SJCRH30 (cell line): ENCODE measurements around the gene NRXN2. TPM values are rescaled to one million over a fixed set of nuclear protein-coding genes. Genes with fewer than 3 reads are reported as not detected.

ENCODE experiments used
- DNase-seq, 2 experiments: peaks; one replicate each; pipeline ENCODE4 v3.0.0-alpha.2; 2015 to 2020
- H3K27ac ChIP-seq: fragments of 250-450 bp; sonication (Bioruptor Pico); 2 replicates; pipeline ENCODE4 v1.5.1; 2020; ENCODE audit warnings: mild to moderate bottlenecking, moderate library complexity
- H3K27me3 ChIP-seq: fragments of 250-450 bp; sonication (Bioruptor Pico); 2 replicates; pipeline ENCODE4 v1.5.1; 2020; ENCODE audit warnings: mild to moderate bottlenecking, moderate library complexity
- H3K36me3 ChIP-seq: fragments of 250-450 bp; sonication (Bioruptor Pico); 2 replicates; pipeline ENCODE4 v1.5.1; 2020; ENCODE audit warnings: mild to moderate bottlenecking, moderate library complexity
- H3K4me1 ChIP-seq: fragments of 250-450 bp; sonication (Bioruptor Pico); 2 replicates; pipeline ENCODE4 v1.5.1; 2020; ENCODE audit warnings: mild to moderate bottlenecking, moderate library complexity
- H3K4me3 ChIP-seq: fragments of 250-450 bp; sonication (Bioruptor Pico); 2 replicates; pipeline ENCODE4 v1.5.1; 2020; ENCODE audit warnings: mild to moderate bottlenecking, moderate library complexity
- H3K9me3 ChIP-seq: fragments of 250-450 bp; sonication (Bioruptor Pico); replicated peaks from 2 replicates; pipeline ENCODE4 v1.5.1; 2020; ENCODE audit warnings: mild to moderate bottlenecking, moderate library complexity
- total RNA-seq: library from RNA; depleted of rRNA; stranded (reverse); fragments of >200 nt; shearing (Covaris generic); gene quantifications from 2 replicates; pipeline ENCODE4 v1.2.3, GENCODE V29; 2014

Gene NRXN2
- total RNA-seq, 1 experiment from 2014 or later, result 0.08 TPM

- Histone ChIP-seq H3K9me3 (no peaks in the 10 kb centered on the region), H3K4me1 (peaks cover 24% of the 10 kb centered on the region), H3K4me3 (no peak overlapping the region), H3K27ac (no peak overlapping the region), H3K36me3 (peaks cover 44% of the 10 kb centered on the region), H3K27me3 (no peaks in the 10 kb centered on the region)
- DNase-seq, result no peak
These were observed 39.9 kb upstream of the NRXN2 start for GRCh38 chr11:64762674-64763525.

DNA sequence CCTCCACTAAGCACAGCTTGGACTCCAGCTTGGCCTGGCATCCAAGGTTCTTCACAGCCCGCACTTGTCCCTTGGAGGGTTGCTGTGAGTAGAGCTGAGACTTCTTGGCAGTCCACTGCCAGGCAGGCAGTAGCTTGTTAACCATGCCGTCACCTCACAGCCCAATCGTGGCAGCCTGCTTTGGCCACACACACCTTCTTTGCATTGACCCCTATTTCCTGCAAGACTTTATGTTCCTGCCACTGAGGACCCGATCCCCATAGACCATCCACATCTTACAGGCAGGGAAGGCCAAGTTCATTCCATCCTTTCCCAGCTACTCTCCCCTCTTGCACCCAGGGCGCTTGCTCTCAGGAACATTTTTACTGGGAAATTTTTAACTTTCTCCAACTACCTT, 39.3 kb upstream of the NRXN2 start:
- DNase-seq, result no peak
- Histone ChIP-seq H3K36me3 (peaks cover 37% of the 10 kb centered on the region), H3K27me3 (no peaks in the 10 kb centered on the region), H3K4me3 (no peak overlapping the region), H3K4me1 (peaks cover 24% of the 10 kb centered on the region), H3K27ac (no peak overlapping the region), H3K9me3 (no peaks in the 10 kb centered on the region)

- H3K27me3 ChIP-seq, result no peaks in the 10 kb centered on the region
- peak overlapping the region; percentile 80 for H3K27ac ChIP-seq
- peak in 1 of 2 experiments; percentile 52 for DNase-seq
- H3K4me1 ChIP-seq, result peaks cover 24% of the 10 kb centered on the region
- H3K4me3 ChIP-seq, result no peak overlapping the region
- H3K36me3 ChIP-seq, result peaks cover 33% of the 10 kb centered on the region
- no peaks in the 10 kb centered on the region for H3K9me3 ChIP-seq
These were observed 37.9 kb upstream of the NRXN2 start for GRCh38 chr11:64760759-64761420.

GRCh38 chr11:64759722-64760719, 37.0 kb upstream of the NRXN2 start, which contains the start of gene PYGM:
Gene PYGM (minus strand): TSS chr11:64759974. CDS start chr11:64759898, 76 bp downstream.
- Histone ChIP-seq H3K4me1 (peaks cover 24% of the 10 kb centered on the region), H3K36me3 (peaks cover 26% of the 10 kb centered on the region), H3K27ac (peak within 1 kb of the TSS; percentile 80), H3K9me3 (no peaks in the 10 kb centered on the region), H3K4me3 (peak within 1 kb of the TSS; percentile 39), H3K27me3 (no peaks in the 10 kb centered on the region)
- peak; percentile 91 to 93 for DNase-seq

- H3K9me3 ChIP-seq, result no peaks in the 10 kb centered on the region
- H3K27me3 ChIP-seq, result no peaks in the 10 kb centered on the region
- peak overlapping the region; percentile 80 for H3K27ac ChIP-seq
- H3K4me3 ChIP-seq, result peak overlapping the region; percentile 39
- H3K36me3 ChIP-seq, result peaks cover 18% of the 10 kb centered on the region
- peaks cover 24% of the 10 kb centered on the region for H3K4me1 ChIP-seq
- no peak for DNase-seq
These were observed 36.2 kb upstream of the NRXN2 start for GRCh38 chr11:64759131-64759721.

GRCh38 chr11:64758330-64759079, 35.5 kb upstream of the NRXN2 start:
- peaks cover 10% of the 10 kb centered on the region for H3K36me3 ChIP-seq
- H3K4me1 ChIP-seq, result peaks cover 24% of the 10 kb centered on the region
- no peaks in the 10 kb centered on the region for H3K27me3 ChIP-seq
- no peak overlapping the region for H3K27ac ChIP-seq
- no peak overlapping the region for H3K4me3 ChIP-seq
- DNase-seq, result no peak
- H3K9me3 ChIP-seq, result no peaks in the 10 kb centered on the region

- Histone ChIP-seq H3K27me3 (no peaks in the 10 kb centered on the region), H3K36me3 (peaks cover 3% of the 10 kb centered on the region; the same call in 1 of the 2 replicates), H3K27ac (no peak overlapping the region), H3K4me3 (no peak overlapping the region), H3K9me3 (no peaks in the 10 kb centered on the region), H3K4me1 (peaks cover 27% of the 10 kb centered on the region)
- DNase-seq, result no peak
These were observed 34.7 kb upstream of the NRXN2 start for GRCh38 chr11:64757549-64758329.

GRCh38 chr11:64755681-64756361, 32.8 kb upstream of the NRXN2 start:
- peaks cover 22% of the 10 kb centered on the region for H3K4me1 ChIP-seq
- H3K4me3 ChIP-seq, result no peak overlapping the region
- DNase-seq, result no peak
- H3K9me3 ChIP-seq, result no peaks in the 10 kb centered on the region
- no peak overlapping the region for H3K27ac ChIP-seq
- H3K27me3 ChIP-seq, result no peaks in the 10 kb centered on the region
- H3K36me3 ChIP-seq, result no peaks in the 10 kb centered on the region

DNA sequence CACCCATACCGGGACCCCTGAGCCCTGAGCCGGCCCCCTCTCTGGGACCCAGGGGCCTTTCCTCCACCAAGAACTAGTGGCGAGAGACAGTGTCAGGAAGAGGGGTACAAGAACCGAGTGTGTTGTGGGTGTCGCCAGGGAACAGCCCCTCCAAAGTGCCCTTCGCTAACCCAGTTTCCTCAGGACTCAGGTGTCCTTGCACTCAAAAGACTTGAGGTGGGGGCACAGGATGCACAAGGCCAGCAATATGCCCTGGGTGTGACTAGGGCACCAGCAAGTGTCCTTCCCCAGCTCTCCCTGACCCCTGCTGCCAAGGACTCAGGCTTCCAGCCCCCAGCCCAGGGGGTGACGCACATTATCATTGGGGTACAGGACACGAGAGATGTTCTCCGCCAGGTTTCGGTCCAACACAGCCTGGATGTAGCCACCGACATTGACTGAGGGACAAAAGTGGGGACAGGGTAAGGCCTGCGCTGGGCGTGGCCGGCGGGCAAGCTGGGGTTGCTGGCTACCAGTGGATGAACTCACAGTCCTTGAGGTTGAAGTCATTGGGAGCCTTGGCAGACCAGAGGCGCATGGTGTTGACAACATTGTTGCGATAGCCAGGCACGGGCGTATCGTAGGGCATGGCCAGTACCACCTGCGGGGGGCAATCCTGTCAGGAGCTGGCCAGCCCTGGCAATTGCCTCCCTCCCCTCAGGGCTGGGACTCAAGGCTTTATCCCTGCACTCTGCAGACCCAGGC, 32.1 kb upstream of the NRXN2 start:
- Histone ChIP-seq H3K36me3 (no peaks in the 10 kb centered on the region), H3K27ac (no peak overlapping the region), H3K4me3 (no peak overlapping the region), H3K27me3 (no peaks in the 10 kb centered on the region), H3K4me1 (peaks cover 16% of the 10 kb centered on the region), H3K9me3 (no peaks in the 10 kb centered on the region)
- DNase-seq, result no peak

DNA sequence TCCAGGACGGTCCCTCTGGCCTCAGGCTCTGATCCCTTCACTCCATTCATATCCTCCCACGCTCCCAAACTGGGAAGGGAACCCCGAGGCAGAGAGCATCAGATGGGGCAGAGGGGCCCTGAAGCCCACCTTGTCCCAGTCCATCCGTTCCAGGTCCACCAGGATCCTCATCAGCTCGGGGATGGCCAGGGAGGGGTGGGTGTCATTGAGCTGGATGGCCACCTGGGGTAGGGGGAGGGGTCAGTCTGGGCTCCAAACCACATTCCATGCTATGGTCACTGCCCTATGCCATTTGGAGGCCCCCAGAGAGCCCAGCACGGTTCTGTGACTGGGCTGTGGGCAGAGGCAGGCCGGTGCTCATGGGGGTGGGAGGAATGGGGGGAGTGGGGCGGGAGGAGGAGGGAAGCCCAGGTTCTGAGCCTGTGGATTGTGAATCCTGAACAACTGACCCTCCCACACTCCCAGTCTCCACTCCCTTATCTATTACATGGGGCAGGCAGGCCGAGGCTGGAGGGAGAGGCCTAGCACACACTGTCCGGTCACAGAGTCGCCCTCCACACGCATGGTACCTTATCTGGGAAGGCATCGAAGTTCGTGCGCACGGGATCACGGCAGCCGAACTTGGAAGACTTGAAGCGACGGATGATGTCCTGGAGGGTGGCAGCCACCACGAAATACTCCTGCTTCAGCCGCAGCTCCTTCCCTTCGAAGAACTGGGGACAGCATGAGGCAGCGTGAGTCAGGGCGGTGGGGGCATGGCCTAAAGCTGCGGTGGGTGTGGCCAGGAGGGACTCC, 31.3 kb upstream of the NRXN2 start:
- Histone ChIP-seq H3K27me3 (no peaks in the 10 kb centered on the region), H3K9me3 (no peaks in the 10 kb centered on the region), H3K36me3 (no peaks in the 10 kb centered on the region), H3K27ac (no peak overlapping the region), H3K4me3 (no peak overlapping the region), H3K4me1 (peaks cover 10% of the 10 kb centered on the region)
- DNase-seq, result no peak

DNA sequence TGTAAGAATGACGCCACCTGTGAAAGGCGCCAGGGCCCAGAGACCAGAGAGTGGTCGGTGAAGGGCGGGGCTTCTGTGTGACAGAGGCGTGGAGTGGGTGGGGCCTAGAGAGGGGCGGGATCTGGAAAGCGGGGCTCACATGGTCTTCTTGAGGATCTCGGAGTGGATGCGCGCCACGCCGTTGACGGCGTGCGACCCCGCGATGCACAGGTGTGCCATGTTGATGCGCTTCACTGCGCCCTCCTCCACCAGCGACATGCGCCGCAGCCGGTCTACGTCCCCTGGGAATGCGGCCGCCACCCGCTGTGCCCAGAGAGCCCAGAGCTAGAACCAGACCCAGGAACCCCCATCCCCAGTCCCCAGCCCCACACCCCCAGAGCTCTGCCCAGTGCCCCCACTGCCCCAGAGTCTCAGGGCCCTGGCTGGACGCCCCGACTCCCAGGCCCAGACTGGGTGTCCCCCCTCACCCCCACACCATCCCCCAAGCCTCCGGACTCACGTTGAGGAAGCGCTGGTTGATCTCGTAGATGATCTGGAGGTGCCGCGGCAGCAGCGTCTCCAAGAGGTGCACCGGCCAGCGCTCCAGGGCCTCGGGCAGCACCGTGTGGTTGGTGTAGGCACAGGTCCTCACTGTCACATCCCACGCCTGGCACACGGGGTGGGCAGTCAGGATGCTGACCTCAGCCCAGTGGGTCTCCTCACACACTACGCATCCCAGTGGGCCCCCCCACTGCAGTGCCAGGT, 30.6 kb upstream of the NRXN2 start:
- no peak for DNase-seq
- H3K36me3 ChIP-seq, result no peaks in the 10 kb centered on the region
- H3K9me3 ChIP-seq, result no peaks in the 10 kb centered on the region
- no peaks in the 10 kb centered on the region for H3K27me3 ChIP-seq
- peaks cover 6% of the 10 kb centered on the region for H3K4me1 ChIP-seq
- H3K27ac ChIP-seq, result no peak overlapping the region
- no peak overlapping the region for H3K4me3 ChIP-seq
